HG03558 (cell line): ENCODE measurements around the gene GRAMD1B.

Experiments
- ATAC-seq: cut with Tn5 transposase; IDR thresholded peaks from one replicate; pipeline ENCODE4 v1.9.1; 2021; ENCODE audit warnings: moderate number of reproducible peaks; ENCODE audit not compliant: unreplicated experiment; ENCODE audit errors: extremely low read depth

Gene GRAMD1B

GRCh38 chr11:123408619-123409455 lies 21.2 kb upstream of the GRAMD1B start:
- no peak for ATAC-seq

DNA sequence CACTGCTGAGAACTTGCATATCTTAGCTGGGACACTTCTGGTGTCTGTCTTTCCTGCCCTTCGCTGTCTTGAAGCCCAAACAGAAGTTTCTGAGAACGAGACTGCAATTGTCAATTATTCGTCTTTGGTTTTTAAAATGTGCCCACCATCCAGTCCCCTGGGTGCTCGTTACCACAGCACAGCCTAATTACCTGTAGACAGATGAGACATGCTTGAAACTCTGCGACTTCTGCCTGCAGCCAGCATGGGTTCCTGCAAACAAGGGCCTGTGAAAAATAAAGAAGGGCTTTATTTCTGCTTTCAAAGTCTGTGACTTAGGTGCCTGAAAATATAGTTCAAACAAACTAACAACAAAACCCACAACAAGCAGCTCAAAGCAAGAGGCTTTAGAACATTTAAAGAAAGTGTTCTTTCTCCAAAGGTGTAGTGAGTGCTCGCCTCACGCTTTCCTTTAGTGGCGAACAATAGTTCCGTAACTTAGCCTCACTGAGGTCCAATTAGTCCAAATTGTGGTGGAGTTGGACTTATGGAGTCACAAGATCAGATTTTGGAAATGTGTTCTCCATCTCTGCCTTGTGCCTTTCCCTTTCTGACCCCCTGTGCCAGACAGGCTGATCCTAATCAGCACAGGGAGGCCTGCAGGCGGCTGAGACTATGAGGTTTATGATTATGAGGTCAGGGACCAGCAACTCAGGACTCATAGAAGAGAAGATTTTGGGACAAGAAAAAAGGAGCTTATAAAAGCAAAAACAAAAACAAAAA lies 20.4 kb upstream of the GRAMD1B start:
- ATAC-seq, result no peak

GRCh38 chr11:123410218-123410549 lies 19.9 kb upstream of the GRAMD1B start:
- no peak for ATAC-seq

DNA sequence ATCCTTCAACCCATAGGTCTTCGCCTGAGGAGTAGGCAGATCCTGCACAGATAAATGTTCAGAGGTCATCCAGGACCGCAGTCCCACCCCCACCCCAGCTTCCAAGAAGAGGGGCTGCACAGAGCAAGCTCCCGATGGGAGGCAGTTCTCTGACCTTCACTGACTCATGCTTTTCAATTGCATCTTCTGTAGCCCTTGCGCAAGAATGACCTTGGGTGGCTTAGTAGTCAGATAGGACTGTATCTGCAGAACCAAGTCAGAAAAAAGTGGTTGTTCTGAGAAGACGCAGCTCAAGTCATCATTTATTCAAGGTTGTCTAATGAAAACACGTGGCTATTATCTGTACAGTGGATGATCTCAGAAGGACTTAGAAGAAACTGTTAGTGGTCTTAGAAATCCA lies 16.4 kb upstream of the GRAMD1B start:
- ATAC-seq, result no peak

DNA sequence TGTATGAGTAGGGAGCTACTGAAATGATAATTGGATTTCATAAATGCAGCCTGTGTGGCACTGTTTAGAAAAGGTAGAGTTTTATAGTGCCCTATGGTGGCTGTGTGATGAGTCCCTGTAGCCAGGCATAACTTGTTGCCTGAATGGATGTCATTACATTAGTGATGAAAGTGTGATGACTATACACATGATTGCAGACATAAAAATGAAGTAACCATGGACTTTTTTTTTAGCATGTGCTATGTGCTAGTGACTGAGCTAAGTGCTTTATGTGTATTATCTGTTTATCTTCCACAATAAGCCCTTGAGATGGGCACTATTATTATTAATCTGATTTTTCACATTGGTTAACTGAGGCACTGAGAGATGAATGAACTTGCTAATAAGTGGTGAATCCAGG lies 13.5 kb upstream of the GRAMD1B start:
- no peak for ATAC-seq

- no peak for ATAC-seq
Measured at GRCh38 chr11:123418351-123419114, 11.5 kb upstream of the GRAMD1B start.

DNA sequence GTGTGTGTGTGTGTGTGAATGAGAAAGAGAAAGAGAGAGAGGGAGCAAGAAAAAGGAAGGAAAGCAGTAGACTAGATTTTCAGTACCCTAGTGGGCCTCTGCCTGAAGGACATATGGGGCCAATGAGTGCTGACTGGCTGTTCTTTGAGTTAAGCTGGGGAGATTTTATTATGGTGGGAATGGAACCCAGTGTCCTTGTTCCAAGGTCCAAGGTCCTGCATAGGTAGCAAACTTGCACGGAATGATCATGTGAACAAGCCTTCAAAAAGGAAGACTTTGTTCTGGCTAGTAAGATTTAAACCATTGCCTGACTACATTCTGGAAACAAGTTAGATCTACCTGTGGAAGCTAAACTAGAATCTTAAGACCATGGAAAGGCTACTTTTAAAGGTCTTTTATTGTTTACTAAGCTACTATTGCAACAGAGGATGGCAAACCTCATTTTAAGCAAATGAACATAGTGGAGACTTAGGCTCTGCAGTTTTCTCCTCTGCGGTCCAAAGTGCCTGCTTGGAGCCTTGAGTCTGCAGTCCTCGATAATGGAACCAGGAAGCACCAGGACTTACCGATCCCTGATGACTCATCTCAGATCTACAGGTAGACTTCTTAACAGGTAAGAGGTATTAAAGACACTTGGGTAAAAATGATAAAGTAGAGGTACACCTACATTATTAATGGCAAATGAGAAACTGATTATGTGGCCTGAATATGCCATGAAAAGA lies 10.2 kb upstream of the GRAMD1B start:
- ATAC-seq, result no peak

GRCh38 chr11:123421589-123421988 lies 8.5 kb upstream of the GRAMD1B start:
- ATAC-seq, result no peak

- ATAC-seq, result no peak
Measured at GRCh38 chr11:123425367-123425766, 4.7 kb upstream of the GRAMD1B start.

- ATAC-seq, result no peak
Measured at GRCh38 chr11:123426789-123427188, 3.3 kb upstream of the GRAMD1B start.

DNA sequence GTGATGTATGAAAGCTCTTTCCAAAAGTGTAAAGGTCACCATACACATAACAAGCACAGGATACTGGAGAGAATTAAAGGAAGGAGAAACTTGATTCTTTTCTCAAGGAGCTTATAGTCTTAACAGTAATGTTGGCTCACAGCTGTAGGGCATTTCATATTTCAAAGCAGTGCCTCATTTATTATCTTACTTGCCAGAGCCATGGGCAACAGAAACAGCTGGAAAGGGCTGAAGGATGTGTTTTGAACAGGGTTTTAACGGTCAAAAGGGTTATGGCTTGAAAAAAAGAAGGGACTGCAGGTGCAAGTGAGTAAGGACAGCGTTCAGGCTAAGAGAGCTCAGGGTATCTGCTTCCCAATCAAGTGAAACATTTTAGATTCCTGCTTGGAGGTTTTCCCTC lies 2.7 kb upstream of the GRAMD1B start:
- no peak for ATAC-seq

DNA sequence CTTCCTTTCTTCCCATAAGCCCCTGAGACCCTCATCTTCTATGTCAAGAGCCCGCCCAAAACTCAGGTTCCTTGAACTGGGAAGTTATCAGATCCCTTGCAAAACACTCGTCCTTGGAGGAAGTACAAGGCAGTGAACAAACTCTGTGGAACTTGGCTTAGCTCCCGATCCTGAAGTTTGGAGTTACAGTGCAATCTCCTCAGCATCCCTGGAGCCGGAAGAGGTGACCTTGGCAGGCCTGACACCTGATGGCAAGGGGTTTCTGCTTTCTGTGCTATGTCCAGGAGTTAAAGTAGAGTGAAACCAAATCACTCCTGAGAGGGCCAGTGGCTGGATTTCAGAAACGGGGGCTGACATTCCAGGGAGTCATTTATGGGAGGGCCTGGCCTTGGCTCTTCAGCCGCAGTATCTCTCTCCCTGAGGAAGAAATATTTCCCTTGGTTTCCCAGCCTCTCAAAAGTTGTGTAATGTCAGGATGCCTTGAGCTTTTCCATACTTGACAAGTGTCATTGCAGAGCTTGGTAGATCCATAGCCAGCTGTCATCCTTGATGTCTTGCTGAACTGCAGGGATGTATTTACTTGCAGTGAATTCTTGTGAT lies 1.9 kb upstream of the GRAMD1B start:
- no peak for ATAC-seq

GRCh38 chr11:123429336-123429735 lies 733 bp upstream of the GRAMD1B start:
- no peak for ATAC-seq

GRCh38 chr11:123430721-123431497 lies 840 bp downstream of the GRAMD1B start:
- no peak for ATAC-seq

- no peak for ATAC-seq
Measured at GRCh38 chr11:123431619-123432018, 1.6 kb downstream of the GRAMD1B start.

- ATAC-seq, result no peak
Measured at GRCh38 chr11:123434262-123434661, 4.2 kb downstream of the GRAMD1B start.

GRCh38 chr11:123434911-123435310 lies 4.8 kb downstream of the GRAMD1B start:
- ATAC-seq, result no peak

- ATAC-seq, result no peak
Measured at GRCh38 chr11:123437236-123437979, 7.3 kb downstream of the GRAMD1B start.
